ENCODE results near the gene ZNF605. TPM values are rescaled to one million over a fixed set of nuclear protein-coding genes. Genes with fewer than 3 reads are reported as not detected.

Gene ZNF605
- polyA plus RNA-seq, 3 donors, result 0.32 to 1.9 (median 0.80) TPM

DNA sequence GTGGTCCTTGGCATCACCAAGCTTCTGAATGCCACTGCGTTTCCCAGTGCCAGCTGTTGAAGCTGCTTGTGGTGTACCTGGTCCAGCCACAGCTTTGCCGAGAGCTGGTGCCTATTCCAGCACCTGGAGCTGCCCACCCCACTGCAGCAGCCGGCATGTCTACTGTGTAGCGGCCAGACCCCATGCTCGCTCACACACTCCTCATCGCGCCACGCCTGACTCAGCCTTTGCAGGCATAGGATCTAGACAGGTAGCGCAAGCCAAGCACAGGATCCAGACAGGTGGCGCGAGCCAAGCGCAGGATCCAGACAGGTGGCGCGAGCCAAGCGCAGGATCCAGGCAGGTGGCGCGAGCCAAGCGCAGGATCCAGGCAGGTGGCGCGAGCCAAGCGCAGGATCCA, 11.6 kb upstream of the ZNF605 start:
- intact Hi-C loops (cut with micrococcal nuclease), result no loop called here
- Histone ChIP-seq H3K79me2 (ENCODE audit: insufficient read depth, low read length) (no peaks in the 10 kb centered on the region), H3K9ac (ENCODE audit: insufficient read depth, low read length, poor library complexity, severe bottlenecking) (no peak overlapping the region), H3K4me2 (replicated peaks; ENCODE audit: extremely low read depth, low read length, poor library complexity, severe bottlenecking) (no peak overlapping the region), H3K36me3 (replicated peaks in 1 of 2; ENCODE audit: control insufficient read depth in 1 of 2, insufficient read depth in 2 of 2, low read length in 2 of 2) (no peaks in the 10 kb centered on the region), H3K27me3 (ENCODE audit: control insufficient read depth in 2 of 2, insufficient read depth in 2 of 2, low read length in 2 of 2) (no peaks in the 10 kb centered on the region), H2AFZ (ENCODE audit: insufficient read depth, low read depth, low read length, poor library complexity, severe bottlenecking) (no peak overlapping the region), H3K4me3 (replicated peaks in 1 of 3; ENCODE audit: low read depth in 2 of 3, low read length in 3 of 3) (peak overlapping the region in 1 of 3 experiments; percentile 11), H4K20me1 (ENCODE audit: insufficient read depth, low read length) (no peaks in the 10 kb centered on the region), H3K4me1 (ENCODE audit: control insufficient read depth in 1 of 2, insufficient read depth in 2 of 2, low read length in 2 of 2) (no peaks in the 10 kb centered on the region), H3K27ac (ENCODE audit: low read depth in 1 of 2, low read length in 2 of 2) (no peak overlapping the region), H3K9me3 (replicated peaks in 1 of 2; ENCODE audit: control insufficient read depth in 1 of 2, insufficient read depth in 1 of 2, low read length in 2 of 2) (peaks cover 84 to 93% of the 10 kb centered on the region in 2 donors)
- TF ChIP-seq, protein P1, sequence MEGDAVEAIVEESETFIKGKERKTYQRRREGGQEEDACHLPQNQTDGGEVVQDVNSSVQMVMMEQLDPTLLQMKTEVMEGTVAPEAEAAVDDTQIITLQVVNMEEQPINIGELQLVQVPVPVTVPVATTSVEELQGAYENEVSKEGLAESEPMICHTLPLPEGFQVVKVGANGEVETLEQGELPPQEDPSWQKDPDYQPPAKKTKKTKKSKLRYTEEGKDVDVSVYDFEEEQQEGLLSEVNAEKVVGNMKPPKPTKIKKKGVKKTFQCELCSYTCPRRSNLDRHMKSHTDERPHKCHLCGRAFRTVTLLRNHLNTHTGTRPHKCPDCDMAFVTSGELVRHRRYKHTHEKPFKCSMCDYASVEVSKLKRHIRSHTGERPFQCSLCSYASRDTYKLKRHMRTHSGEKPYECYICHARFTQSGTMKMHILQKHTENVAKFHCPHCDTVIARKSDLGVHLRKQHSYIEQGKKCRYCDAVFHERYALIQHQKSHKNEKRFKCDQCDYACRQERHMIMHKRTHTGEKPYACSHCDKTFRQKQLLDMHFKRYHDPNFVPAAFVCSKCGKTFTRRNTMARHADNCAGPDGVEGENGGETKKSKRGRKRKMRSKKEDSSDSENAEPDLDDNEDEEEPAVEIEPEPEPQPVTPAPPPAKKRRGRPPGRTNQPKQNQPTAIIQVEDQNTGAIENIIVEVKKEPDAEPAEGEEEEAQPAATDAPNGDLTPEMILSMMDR (IDR thresholded peaks at IDR 0.05), result no peak
- whole genome bisulfite sequencing (ENCODE audit: insufficient coverage), result 95% methylated on average over 20 of the region's 21 CpGs
- H3K36me3 Mint-ChIP-seq, result peaks cover 0 to 7% of the 10 kb centered on the region in 2 donors
- no peak for DNase-seq
- H3K27me3 Mint-ChIP-seq (ENCODE audit: low read depth in 3 of 3), result peaks cover 0 to 3% (median 0%) of the 10 kb centered on the region in 3 donors
- no peaks in the 10 kb centered on the region for H3K4me1 Mint-ChIP-seq
- H3K27ac Mint-ChIP-seq, result no peak overlapping the region
- H3K4me3 Mint-ChIP-seq, result no peak overlapping the region
- peaks cover 39 to 92% (median 88%) of the 10 kb centered on the region in 7 donors for H3K9me3 Mint-ChIP-seq

DNA sequence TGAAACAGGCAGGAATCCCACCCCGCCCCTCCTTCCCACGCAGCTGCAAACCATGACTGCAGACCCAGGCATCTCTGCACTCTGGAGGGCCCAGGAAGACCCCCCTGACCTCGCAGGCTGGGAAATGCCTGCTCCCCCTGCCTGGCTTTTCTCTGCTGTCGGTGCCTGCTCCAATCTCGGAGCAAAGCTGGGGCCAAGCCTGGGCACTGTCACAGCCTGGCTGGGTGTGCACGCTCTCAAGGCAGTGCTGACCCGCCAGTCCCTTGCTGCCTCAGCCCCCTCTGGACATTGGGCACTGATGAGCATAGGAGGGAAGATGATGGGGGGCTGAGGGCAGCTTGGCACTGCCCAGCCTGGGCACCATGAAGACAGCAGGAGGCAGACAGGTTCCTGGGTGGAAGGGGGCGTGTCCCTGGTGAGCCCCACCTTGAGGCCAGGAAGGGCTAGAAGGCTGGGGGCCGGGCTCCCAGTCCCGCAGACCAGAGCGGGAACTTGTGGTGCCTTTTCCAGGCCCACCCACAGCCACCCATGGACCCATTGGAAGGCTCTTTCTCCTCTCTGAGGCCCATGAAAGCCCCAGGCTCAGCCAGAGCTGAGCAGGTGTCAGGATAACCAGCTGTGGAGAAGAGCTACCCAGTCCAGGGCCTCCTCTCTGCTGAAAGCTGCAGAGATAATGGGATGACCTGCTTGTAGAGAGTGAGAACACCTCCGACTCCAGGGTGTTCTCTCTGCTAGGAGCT, 10.7 kb upstream of the ZNF605 start:
- no peak overlapping the region for H3K27ac Mint-ChIP-seq

More for the DNA sequence above, 10.7 kb upstream of the ZNF605 start:
- H4K20me1 ChIP-seq (ENCODE audit: insufficient read depth, low read length), result no peaks in the 10 kb centered on the region
- no peak overlapping the region for H3K4me2 ChIP-seq (replicated peaks; ENCODE audit: extremely low read depth, low read length, poor library complexity, severe bottlenecking)
- H3K4me1 Mint-ChIP-seq, result no peaks in the 10 kb centered on the region
- no peak overlapping the region for H2AFZ ChIP-seq (ENCODE audit: insufficient read depth, low read depth, low read length, poor library complexity, severe bottlenecking)
- H3K27ac ChIP-seq (ENCODE audit: low read depth in 1 of 2, low read length in 2 of 2), result no peak overlapping the region
- H3K4me3 ChIP-seq (replicated peaks in 1 of 3; ENCODE audit: low read depth in 2 of 3, low read length in 3 of 3), result peak overlapping the region in 1 of 3 experiments; percentile 17
- no peak for DNase-seq
- no peaks in the 10 kb centered on the region for H3K36me3 ChIP-seq (replicated peaks in 1 of 2; ENCODE audit: control insufficient read depth in 1 of 2, insufficient read depth in 2 of 2, low read length in 2 of 2)
- 96% methylated on average over 11 of the region's 12 CpGs for WGBS (ENCODE audit: insufficient coverage)
- peaks cover 80 to 98% of the 10 kb centered on the region in 2 donors for H3K9me3 ChIP-seq (replicated peaks in 1 of 2; ENCODE audit: control insufficient read depth in 1 of 2, insufficient read depth in 1 of 2, low read length in 2 of 2)
- TF ChIP-seq, protein P1 (IDR thresholded peaks at IDR 0.05), result no peak
- no peaks in the 10 kb centered on the region for H3K27me3 ChIP-seq (ENCODE audit: control insufficient read depth in 2 of 2, insufficient read depth in 2 of 2, low read length in 2 of 2)
- no peak overlapping the region for H3K9ac ChIP-seq (ENCODE audit: insufficient read depth, low read length, poor library complexity, severe bottlenecking)
- peaks cover 0 to 12% of the 10 kb centered on the region in 2 donors for H3K36me3 Mint-ChIP-seq
- H3K4me1 ChIP-seq (ENCODE audit: control insufficient read depth in 1 of 2, insufficient read depth in 2 of 2, low read length in 2 of 2), result no peaks in the 10 kb centered on the region
- peaks cover 37 to 95% (median 89%) of the 10 kb centered on the region in 7 donors for H3K9me3 Mint-ChIP-seq
- H3K79me2 ChIP-seq (ENCODE audit: insufficient read depth, low read length), result no peaks in the 10 kb centered on the region
- H3K27me3 Mint-ChIP-seq (ENCODE audit: low read depth in 3 of 3), result peaks cover 0 to 3% (median 0%) of the 10 kb centered on the region in 3 donors
- H3K4me3 Mint-ChIP-seq, result no peak overlapping the region
- intact Hi-C loops (cut with micrococcal nuclease), result no loop called here

Measured in CD14-positive monocyte (primary cell).